B cell (primary cell): Measurements from ENCODE around the gene PDK2. TPM values are rescaled to one million over a fixed set of nuclear protein-coding genes. Genes with fewer than 3 reads are reported as not detected.

ENCODE experiments used
- ATAC-seq: fragments of 200-7000 bp; cut with Tn5 transposase; one replicate; pipeline ENCODE4 v1.10.0; 2021; ENCODE audit warnings: low read depth, mild to moderate bottlenecking, moderate number of reproducible peaks, moderate library complexity
- CTCF ChIA-PET: fragments of 350-600 bp; sonication (Branson Sonifier 250); formaldehyde crosslinking; loops from one replicate; lab custom pipeline; 2021; ENCODE audit warnings: antibody characterized with exemption, inconsistent platforms; lab: Charles Lee
- POLR2A ChIA-PET: fragments of 350-600 bp; sonication (Branson Sonifier 250); formaldehyde crosslinking; loops from one replicate; lab custom pipeline; 2021; ENCODE audit warnings: antibody characterized with exemption; lab: Charles Lee
- DNase-seq: peaks from one replicate; pipeline ENCODE4 v3.0.0; 2013
- H2AFZ ChIP-seq: 2 replicates; pipeline ENCODE4 v1.6.1; 2012; ENCODE audit warnings: mild to moderate bottlenecking, low read depth, low read length; ENCODE audit not compliant: insufficient read depth, poor library complexity, severe bottlenecking
- H3K27ac ChIP-seq, 2 donors: 1 replicate in 1 of 2; 2 replicates in 1 of 2; pipeline ENCODE4 v1.5.1; 2012 to 2013; ENCODE audit warnings: low read length in 2 of 2, mild to moderate bottlenecking in 2 of 2, moderate library complexity in 1 of 2
- H3K27me3 ChIP-seq, 4 experiments: fragments of 200-600 bp in 1 of 4; sonication (generic) in 1 of 4; replicated peaks in 1 of 4; 1 replicate in 2 of 4; 2 replicates in 2 of 4; pipeline versions ENCODE4 v1.6.1 to v1.7.0; 2013 to 2016; ENCODE audit warnings: low read length in 3 of 4, mild to moderate bottlenecking in 2 of 4, mixed read lengths in 1 of 4, moderate library complexity in 1 of 4; ENCODE audit not compliant: insufficient read depth in 4 of 4, control insufficient read depth in 3 of 4; ENCODE audit errors: control extremely low read depth in 1 of 4
- H3K36me3 ChIP-seq, 2 experiments: replicated peaks in 1 of 2; 1 replicate in 1 of 2; 2 replicates in 1 of 2; pipeline versions ENCODE4 v1.6.1 to v1.7.1; 2013; ENCODE audit warnings: low read length in 1 of 2; ENCODE audit not compliant: insufficient read depth in 2 of 2, control insufficient read depth in 1 of 2; ENCODE audit errors: control extremely low read depth in 1 of 2, extremely low read depth in 1 of 2
- H3K4me1 ChIP-seq, 2 donors: fragments of 200-600 bp in 1 of 2; sonication (generic) in 1 of 2; 1 replicate in 1 of 2; 2 replicates in 1 of 2; pipeline versions ENCODE4 v1.5.1 to v1.6.1; 2013 to 2017; ENCODE audit warnings: low read length in 2 of 2; ENCODE audit not compliant: control insufficient read depth in 2 of 2, insufficient read depth in 2 of 2
- H3K4me2 ChIP-seq: replicated peaks from 2 replicates; pipeline ENCODE3; 2012; ENCODE audit warnings: mild to moderate bottlenecking, low read depth, low read length; ENCODE audit not compliant: poor library complexity, severe bottlenecking
- H3K4me3 ChIP-seq, 5 experiments: fragments of 200-600 bp in 1 of 5; sonication (generic) in 1 of 5; 1 replicate in 3 of 5; 2 replicates in 2 of 5; pipeline versions ENCODE4 v1.5.1 to v1.7.0; 2011 to 2016; ENCODE audit warnings: low read length in 4 of 5, mild to moderate bottlenecking in 4 of 5, low read depth in 2 of 5, control low read depth in 1 of 5, moderate library complexity in 1 of 5; ENCODE audit not compliant: insufficient read depth in 1 of 5; ENCODE audit errors: control extremely low read depth in 1 of 5, extremely low read depth in 1 of 5
- H3K79me2 ChIP-seq: fragments of 200-600 bp; sonication (generic); one replicate; pipeline ENCODE4 v1.6.0; 2016; ENCODE audit warnings: low read length; ENCODE audit not compliant: control insufficient read depth, insufficient read depth
- H3K9ac ChIP-seq: fragments of 200-600 bp; sonication (generic); 2 replicates; pipeline ENCODE4 v1.6.1; 2017; ENCODE audit warnings: mild to moderate bottlenecking, low read length, moderate library complexity
- H3K9me3 ChIP-seq, 3 donors: one replicate each; pipeline versions ENCODE4 v1.6.1 to v1.7.1; 2013; ENCODE audit warnings: low read length in 2 of 3; ENCODE audit not compliant: control insufficient read depth in 2 of 3, insufficient read depth in 1 of 3; ENCODE audit errors: control extremely low read depth in 1 of 3
- H4K20me1 ChIP-seq: 2 replicates; pipeline ENCODE4 v1.6.0; 2012; ENCODE audit warnings: mild to moderate bottlenecking, low read length; ENCODE audit not compliant: insufficient read depth, control insufficient read depth, poor library complexity, severe bottlenecking
- H3K27ac Mint-ChIP-seq: one replicate; pipeline ENCODE4 v1.8.0; 2021; ENCODE audit warnings: mixed read lengths
- H3K27me3 Mint-ChIP-seq: one replicate; pipeline ENCODE4 v1.8.0; 2021; ENCODE audit warnings: mixed read lengths
- H3K4me1 Mint-ChIP-seq: one replicate; pipeline ENCODE4 v1.8.0; 2021; ENCODE audit warnings: mixed read lengths
- H3K4me3 Mint-ChIP-seq: one replicate; pipeline ENCODE4 v1.8.0; 2021; ENCODE audit warnings: mixed read lengths
- H3K9me3 Mint-ChIP-seq: one replicate; pipeline ENCODE4 v1.8.0; 2022; ENCODE audit warnings: mixed read lengths; ENCODE audit not compliant: insufficient read depth
- EZH2 ChIP-seq: IDR thresholded peaks from 2 replicates; pipeline ENCODE4 v1.6.1; 2012; ENCODE audit warnings: borderline replicate concordance, low read depth, mild to moderate bottlenecking, moderate library complexity, low read length; ENCODE audit not compliant: insufficient read depth, poor library complexity, severe bottlenecking
- WGBS: methylation state at CpG from one replicate; pipeline ENCODE4 v1.1.5; 2013; ENCODE audit warnings: missing lambda C conversion rate; ENCODE audit not compliant: insufficient coverage; 5-methylcytosine and 5-hydroxymethylcytosine counted together
- intact Hi-C: fragments of 100-400 bp; cut with micrococcal nuclease; formaldehyde crosslinking; loops from one replicate; pipeline ENCODE4 v1.10.0; 2022
- polyA minus RNA-seq: library from RNA; depleted of rRNA, polyadenylated mRNA; stranded (reverse); fragments of >200 nt; gene quantifications from 2 replicates; pipeline ENCODE4 v1.2.3, GENCODE V29; 2012
- polyA plus RNA-seq: library from polyadenylated mRNA; depleted of rRNA; stranded (reverse); fragments of >200 nt; gene quantifications from 2 replicates; pipeline ENCODE4 v1.2.3, GENCODE V29; 2012
- total RNA-seq, 2 donors: library from RNA; stranded (reverse); fragments of 120-200 nt in 1 of 2; gene quantifications; 1 replicate in 1 of 2; 2 replicates in 1 of 2; pipeline versions ENCODE4 v1.2.3 to v1.2.4, GENCODE V29; 2013 to 2022
- TF ChIP-seq, protein P1 (sequence below): fragments of 200-600 bp; IDR thresholded peaks from one replicate; pipeline ENCODE4 v1.8.0; 2022; ENCODE audit warnings: antibody characterized with exemption, mild to moderate bottlenecking

The PDK2 gene
- total RNA-seq (35.2 and 36.7 TPM in 2 replicates), polyA plus RNA-seq (62.8 and 73.2 TPM in 2 replicates), polyA minus RNA-seq (26.1 and 51.9 TPM in 2 replicates)
- 15.8 TPM for total RNA-seq (2013)

DNA sequence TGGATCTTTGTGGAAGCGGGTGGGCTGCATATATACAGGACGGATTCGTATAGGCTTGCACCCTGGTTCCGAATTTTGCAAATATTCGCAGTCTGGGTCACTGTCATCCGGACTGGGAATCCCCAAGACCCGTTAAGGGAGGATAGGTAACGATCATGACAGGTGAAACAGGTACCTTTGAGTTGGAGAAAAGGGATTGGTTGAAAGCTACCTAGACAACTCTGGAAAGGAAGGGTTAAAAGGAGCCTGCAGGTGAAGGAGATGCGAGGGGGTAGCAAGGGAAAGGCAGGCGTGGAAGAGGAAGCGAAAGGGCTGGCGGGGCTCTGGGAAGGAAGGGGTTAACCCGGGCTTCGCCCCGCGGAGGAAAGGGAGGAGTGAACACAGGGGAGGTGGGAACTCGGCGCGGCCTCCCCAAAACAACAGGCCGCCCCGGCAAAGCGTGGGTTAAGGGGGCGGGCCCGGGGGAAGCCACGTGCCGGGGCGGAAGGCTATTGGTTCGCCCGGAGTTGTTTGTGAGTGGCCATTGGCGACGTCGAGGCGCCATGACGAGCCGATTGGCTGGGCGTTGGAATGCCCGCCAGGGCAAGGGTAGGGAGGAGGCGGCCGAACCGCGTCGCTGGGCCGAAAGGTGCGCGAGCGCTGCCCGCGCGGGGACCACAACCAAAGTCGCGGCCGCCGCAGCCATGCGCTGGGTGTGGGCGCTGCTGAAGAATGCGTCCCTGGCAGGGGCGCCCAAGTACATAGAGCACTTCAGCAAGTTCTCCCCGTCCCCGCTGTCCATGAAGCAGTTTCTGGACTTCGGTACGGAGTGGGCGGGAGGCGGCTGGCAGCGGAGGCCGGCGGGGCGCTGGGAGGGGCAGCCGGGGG lies at the start of gene PDK2:
TSS of gene PDK2 (plus strand) at position 599 of the 867 bp plus-strand sequence. CDS start at position 684, 85 bp downstream.
- H3K4me1 Mint-ChIP-seq, result peaks cover 27% of the 10 kb centered on the region
- peaks cover 6% of the 10 kb centered on the region for H4K20me1 ChIP-seq

DNA sequence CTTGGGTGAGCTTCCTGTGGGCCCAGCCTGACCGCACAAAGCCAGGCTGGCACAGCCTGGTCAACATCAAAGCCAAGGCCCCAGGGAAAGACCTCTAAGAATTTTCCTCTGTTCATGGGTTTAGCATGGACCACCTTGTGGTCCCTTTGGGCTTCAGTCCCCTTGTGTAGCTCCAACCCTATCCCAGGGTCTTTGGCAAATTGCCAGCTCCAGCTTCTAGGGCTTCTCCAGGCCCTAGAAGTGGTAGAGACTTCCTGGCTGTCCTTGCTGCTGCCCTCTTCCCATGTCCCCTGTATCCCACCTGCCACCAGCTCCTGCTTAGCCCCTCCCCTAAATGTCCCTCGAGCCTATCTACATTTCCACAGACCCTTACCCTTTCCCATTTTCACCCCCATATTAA lies 49.0 kb upstream of the PDK2 start:
- 81% methylated on average over 2 of the region's 2 CpGs for WGBS
- peaks cover 0 to 28% (median 6%) of the 10 kb centered on the region in 4 experiments for H3K27me3 ChIP-seq
- no peaks in the 10 kb centered on the region for H3K79me2 ChIP-seq
- no peak overlapping the region for H3K4me2 ChIP-seq
- H3K27ac ChIP-seq, result no peak overlapping the region
- no peaks in the 10 kb centered on the region for H3K36me3 ChIP-seq
- Mint-ChIP-seq H3K27ac (no peak overlapping the region), H3K9me3 (no peaks in the 10 kb centered on the region), H3K4me1 (no peaks in the 10 kb centered on the region), H3K4me3 (no peak overlapping the region), H3K27me3 (peaks cover 49% of the 10 kb centered on the region)
- H4K20me1 ChIP-seq, result no peaks in the 10 kb centered on the region
- no peak for DNase-seq
- ChIA-PET CTCF (interaction anchor here (1.5 kb wide), 1 partner anchor 15 kb away, joined by 7 read pairs; no protein-coding TSS in a partner anchor), POLR2A (no interaction called here)
- intact Hi-C loops, result no loop called here
- H3K4me1 ChIP-seq, result no peaks in the 10 kb centered on the region
- no peaks in the 10 kb centered on the region for H3K9me3 ChIP-seq
- H3K9ac ChIP-seq, result no peak overlapping the region
- no peak overlapping the region for H3K4me3 ChIP-seq
- ATAC-seq, result no peak
- H2AFZ ChIP-seq, result no peak overlapping the region
- no peak for TF ChIP-seq EZH2
- TF ChIP-seq, protein P1, sequence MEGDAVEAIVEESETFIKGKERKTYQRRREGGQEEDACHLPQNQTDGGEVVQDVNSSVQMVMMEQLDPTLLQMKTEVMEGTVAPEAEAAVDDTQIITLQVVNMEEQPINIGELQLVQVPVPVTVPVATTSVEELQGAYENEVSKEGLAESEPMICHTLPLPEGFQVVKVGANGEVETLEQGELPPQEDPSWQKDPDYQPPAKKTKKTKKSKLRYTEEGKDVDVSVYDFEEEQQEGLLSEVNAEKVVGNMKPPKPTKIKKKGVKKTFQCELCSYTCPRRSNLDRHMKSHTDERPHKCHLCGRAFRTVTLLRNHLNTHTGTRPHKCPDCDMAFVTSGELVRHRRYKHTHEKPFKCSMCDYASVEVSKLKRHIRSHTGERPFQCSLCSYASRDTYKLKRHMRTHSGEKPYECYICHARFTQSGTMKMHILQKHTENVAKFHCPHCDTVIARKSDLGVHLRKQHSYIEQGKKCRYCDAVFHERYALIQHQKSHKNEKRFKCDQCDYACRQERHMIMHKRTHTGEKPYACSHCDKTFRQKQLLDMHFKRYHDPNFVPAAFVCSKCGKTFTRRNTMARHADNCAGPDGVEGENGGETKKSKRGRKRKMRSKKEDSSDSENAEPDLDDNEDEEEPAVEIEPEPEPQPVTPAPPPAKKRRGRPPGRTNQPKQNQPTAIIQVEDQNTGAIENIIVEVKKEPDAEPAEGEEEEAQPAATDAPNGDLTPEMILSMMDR, result no peak

More for the DNA sequence above, at the start of gene PDK2:
- H3K27ac Mint-ChIP-seq, result peak within 1 kb of the TSS; percentile 94
- POLR2A ChIA-PET, result interaction anchor here (0.6 to 2.0 kb wide), 5 partner anchors 11 to 203 kb away, joined by 3 to 7 read pairs (median 5); no protein-coding TSS in a partner anchor
- DNase-seq (peak; percentile 98), ATAC-seq (peak; percentile 93)
- intact Hi-C loops, result loop anchor here (1.0 to 10.0 kb wide), 6 partner anchors 22 to 387 kb away; partner anchors contain the start of genes EME1 and MRPL27
- no peaks in the 10 kb centered on the region for H3K9me3 ChIP-seq
- H3K9ac ChIP-seq, result peak within 1 kb of the TSS; percentile 87
- H3K79me2 ChIP-seq, result peaks cover 13% of the 10 kb centered on the region
- peaks cover 0 to 21% of the 10 kb centered on the region in 2 experiments for H3K36me3 ChIP-seq
- 1% methylated on average over 68 of the region's 68 CpGs for WGBS
- peaks cover 0 to 3% (median 0%) of the 10 kb centered on the region in 4 experiments for H3K27me3 ChIP-seq
- no peaks in the 10 kb centered on the region for H3K27me3 Mint-ChIP-seq
- CTCF ChIA-PET, result interaction anchor here (0.9 to 4.2 kb wide), 43 partner anchors 8 to 267 kb away, joined by 3 to 47 read pairs (median 8); partner anchors contain the start of genes COL1A1, ITGA3 and PPP1R9B
- no peaks in the 10 kb centered on the region for H3K9me3 Mint-ChIP-seq
- H3K4me3 ChIP-seq, result peak within 1 kb of the TSS; percentile 61 to 95 (median 89)
- peak within 1 kb of the TSS; percentile 3 to 77 for H3K27ac ChIP-seq
- peak within 1 kb of the TSS; percentile 99 for H3K4me3 Mint-ChIP-seq
- peaks cover 8 to 20% of the 10 kb centered on the region in 2 donors for H3K4me1 ChIP-seq
- TF ChIP-seq EZH2, result no peak
- peak within 1 kb of the TSS; percentile 100 for H3K4me2 ChIP-seq
- peak within 1 kb of the TSS; percentile 86 for H2AFZ ChIP-seq
